ENCODE measurements around the gene TAF13.
"Not testable (repeated sequence)": the region's sequence is repeated elsewhere in the genome, so short reads cannot be mapped to it uniquely, and the experiment has no call there.

TAF13 gene

GRCh38 chr1:109091078-109091838 lies 15.5 kb upstream of the TAF13 start:
- DNase-seq (ENCODE audit: low spot score), result peak; percentile 47

- peak; percentile 80 for DNase-seq (ENCODE audit: low spot score)
Observed at GRCh38 chr1:109090196-109091077, 14.6 kb upstream of the TAF13 start, which contains the start of gene TMEM167B. TMEM167B (plus strand) TSS chr1:109090764; CDS start chr1:109090873, 109 bp downstream.

- DNase-seq (ENCODE audit: low spot score), result peak; percentile 62
Observed at GRCh38 chr1:109089242-109090015, 13.6 kb upstream of the TAF13 start.

- DNase-seq (ENCODE audit: low spot score), result no peak
Observed at GRCh38 chr1:109084563-109085517, 9.0 kb upstream of the TAF13 start.

GRCh38 chr1:109083923-109084322 lies 8.1 kb upstream of the TAF13 start:
- DNase-seq (ENCODE audit: low spot score), result no peak

- no peak for DNase-seq (ENCODE audit: low spot score)
Observed at GRCh38 chr1:109083501-109083900, 7.7 kb upstream of the TAF13 start.

GRCh38 chr1:109080441-109081082 lies 4.8 kb upstream of the TAF13 start:
- no peak for DNase-seq (ENCODE audit: low spot score)

- no peak for DNase-seq (ENCODE audit: low spot score)
Observed at GRCh38 chr1:109079240-109079622, 3.4 kb upstream of the TAF13 start.

GRCh38 chr1:109078317-109078716 lies 2.5 kb upstream of the TAF13 start:
- no peak for DNase-seq (ENCODE audit: low spot score)

GRCh38 chr1:109069294-109069693 lies 6.5 kb downstream of the TAF13 start:
- no peak for DNase-seq (ENCODE audit: low spot score)

- DNase-seq (ENCODE audit: low spot score), result no peak
Observed at GRCh38 chr1:109067883-109068282, 7.9 kb downstream of the TAF13 start.

GRCh38 chr1:109065137-109065536 lies 10.7 kb downstream of the TAF13 start:
- no peak for DNase-seq (ENCODE audit: low spot score)

- no peak for DNase-seq (ENCODE audit: low spot score)
Observed at GRCh38 chr1:109061183-109061582, 14.6 kb downstream of the TAF13 start.

- no peak for DNase-seq (ENCODE audit: low spot score)
Observed at GRCh38 chr1:109060707-109061106, 15.1 kb downstream of the TAF13 start.

- no peak for DNase-seq (ENCODE audit: low spot score)
Observed at GRCh38 chr1:109059026-109059425, 16.8 kb downstream of the TAF13 start.

- DNase-seq (ENCODE audit: low spot score), result no peak
Observed at GRCh38 chr1:109056064-109056463, 19.7 kb downstream of the TAF13 start.

- not testable (repeated sequence) for DNase-seq (ENCODE audit: low spot score)
Observed at GRCh38 chr1:109052145-109052544, 23.7 kb downstream of the TAF13 start.

- no peak for DNase-seq (ENCODE audit: low spot score)
Observed at GRCh38 chr1:109050228-109050995, 25.4 kb downstream of the TAF13 start.

GRCh38 chr1:109048335-109048734 lies 27.5 kb downstream of the TAF13 start:
- DNase-seq (ENCODE audit: low spot score), result no peak

GRCh38 chr1:109047339-109047738 lies 28.5 kb downstream of the TAF13 start:
- no peak for DNase-seq (ENCODE audit: low spot score)

Measured in iPS-NIHi11 (cell line).